NCI-H446 (cell line): ENCODE results near the gene KAZN.
A peak's percentile ranks its signal among the peaks of the same experiment; 100 is the strongest.

ENCODE experiments used
- DNase-seq, 2 experiments: peaks; one replicate each; lab custom pipeline; 2025; lab: John Stamatoyannopoulos, UW

KAZN gene

DNA sequence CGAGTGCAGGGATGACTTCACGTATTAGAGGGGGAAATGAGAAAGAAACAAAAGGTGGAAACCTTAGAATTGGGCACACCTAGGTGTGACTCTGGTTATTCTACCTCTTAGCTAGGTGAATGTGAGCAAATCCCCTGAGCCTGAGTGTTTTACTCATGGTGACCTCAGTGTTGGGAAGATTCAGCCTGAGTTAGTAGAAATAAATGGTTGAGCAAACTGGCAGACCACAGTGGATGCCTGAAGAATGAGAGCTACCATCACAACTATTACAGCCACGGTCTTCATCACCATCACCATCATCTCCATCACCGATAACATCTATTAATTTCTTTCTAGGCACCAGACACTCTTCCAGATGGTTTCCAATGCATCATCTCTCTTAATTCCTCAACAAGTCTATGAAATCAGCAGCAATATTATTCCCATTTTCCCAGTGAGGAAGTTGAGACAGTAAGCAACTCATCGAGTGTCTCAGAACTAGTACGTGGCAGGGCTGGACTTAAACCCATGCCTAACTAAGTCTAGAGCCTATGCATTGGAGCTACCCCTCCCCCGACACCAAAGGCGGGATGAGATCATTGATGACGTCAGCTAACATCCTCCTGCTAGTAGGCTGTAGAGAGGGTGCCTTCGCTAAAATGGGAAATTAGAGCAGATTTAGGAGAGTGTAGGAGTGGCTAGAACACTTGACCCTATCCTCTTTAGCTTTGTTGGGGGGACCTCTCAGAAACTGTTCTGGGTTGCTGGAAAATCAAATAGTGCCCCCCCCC lies 7.9 kb upstream of the KAZN start:
- DNase-seq, result no peak

DNA sequence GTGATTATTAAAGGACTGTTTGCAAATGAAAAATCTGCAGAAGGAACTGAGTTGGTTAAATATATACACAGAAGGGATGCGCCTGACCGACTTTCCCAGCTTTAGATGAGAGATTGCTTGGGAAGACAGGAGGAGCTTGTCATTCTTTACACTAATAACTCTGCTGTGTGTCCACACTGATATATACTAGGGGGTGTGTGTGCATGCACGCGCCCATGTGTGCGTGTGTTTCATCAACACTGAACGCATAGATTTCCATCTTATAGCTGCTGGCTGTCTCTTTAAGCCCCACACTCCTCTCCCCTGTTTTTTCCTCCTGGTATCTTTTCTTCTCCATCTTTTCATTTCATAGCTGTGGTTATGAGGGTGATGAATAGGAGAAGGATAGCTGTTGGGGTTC lies 6.9 kb upstream of the KAZN start:
- no peak for DNase-seq

DNA sequence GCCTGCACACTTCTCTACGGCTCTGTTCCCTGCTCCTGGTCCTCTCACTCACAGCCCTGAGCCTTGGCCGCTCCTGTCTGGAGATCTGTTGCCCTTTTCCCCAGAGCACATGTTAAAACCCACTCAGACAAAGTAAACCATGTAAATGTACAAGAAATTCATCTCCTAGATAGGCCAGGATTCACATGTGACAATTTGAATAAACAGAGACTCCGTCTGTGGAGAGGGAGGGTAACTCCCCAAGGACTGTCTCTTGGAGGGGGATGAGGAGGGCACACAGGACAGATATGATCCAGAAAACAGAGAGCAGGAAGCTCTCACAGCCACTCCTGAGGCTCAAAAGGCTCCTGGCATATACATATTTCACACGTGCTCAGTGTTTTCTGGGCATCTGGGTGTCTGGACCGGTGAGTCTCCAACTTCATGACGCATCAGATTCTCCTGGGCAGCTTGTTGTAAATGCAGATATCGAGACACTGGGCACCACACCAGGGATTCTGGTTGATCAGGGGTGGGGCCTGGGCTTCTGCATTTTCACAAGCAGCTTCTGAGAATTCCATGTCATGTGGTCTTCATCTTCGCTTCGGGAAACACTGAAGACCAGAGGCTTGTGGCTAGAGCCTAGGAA lies 6.4 kb upstream of the KAZN start:
- DNase-seq, result no peak

DNA sequence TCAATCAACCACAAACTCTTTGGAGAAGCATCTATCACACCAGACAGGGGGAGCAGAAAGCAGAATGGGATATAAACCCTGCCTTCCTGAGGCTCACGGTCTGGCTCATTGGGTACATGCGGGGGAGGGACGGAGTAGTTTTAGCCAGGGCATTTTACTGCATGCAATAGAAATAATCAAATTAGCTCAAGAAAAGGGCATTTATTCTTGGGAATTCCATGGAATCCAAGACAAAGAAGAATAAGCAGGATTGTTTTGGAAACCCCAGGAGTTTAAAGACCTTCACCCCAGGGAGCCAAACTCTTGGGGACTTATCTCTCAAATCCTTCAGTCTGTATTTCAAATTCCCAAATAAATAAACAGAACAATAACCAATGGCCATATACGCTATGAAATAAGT lies 5.2 kb upstream of the KAZN start:
- DNase-seq, result no peak

DNA sequence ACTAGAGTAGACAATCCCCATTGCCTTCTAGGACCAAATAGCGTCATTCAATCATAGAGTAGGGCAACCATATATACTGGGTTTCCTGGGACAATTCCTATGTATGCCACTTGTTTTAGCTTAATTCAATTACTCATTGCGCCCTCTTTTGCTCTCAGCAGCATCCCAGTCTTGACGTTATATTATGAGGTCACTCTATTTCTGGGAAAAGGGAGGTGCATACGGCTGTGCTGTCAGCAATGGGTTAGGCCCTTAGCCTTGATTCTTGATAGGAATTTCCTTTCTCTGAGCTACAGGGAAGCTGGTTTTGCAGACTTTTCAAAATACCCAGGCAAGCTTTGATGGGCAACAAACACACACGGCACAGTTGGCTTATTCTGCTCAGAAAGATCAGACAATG lies 4.4 kb upstream of the KAZN start:
- DNase-seq, result no peak

DNA sequence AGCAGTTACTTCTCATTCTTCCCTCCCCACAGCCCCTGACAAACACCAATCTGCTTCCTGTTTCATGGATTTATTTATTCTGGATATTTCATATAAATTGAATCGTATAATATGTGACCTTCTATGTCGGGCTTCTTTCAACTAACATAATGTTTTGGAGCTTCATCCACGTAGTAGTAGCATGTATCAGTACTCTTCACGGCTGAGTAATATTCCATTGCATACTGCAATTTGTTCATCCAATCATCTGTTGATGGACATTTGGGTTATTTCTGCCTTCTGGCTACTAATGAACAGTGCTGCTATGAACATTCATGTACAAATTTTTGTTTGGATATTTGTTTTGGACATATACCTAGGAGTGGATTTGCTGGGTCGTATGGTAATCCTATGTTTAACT lies 1.9 kb upstream of the KAZN start:
- no peak for DNase-seq

DNA sequence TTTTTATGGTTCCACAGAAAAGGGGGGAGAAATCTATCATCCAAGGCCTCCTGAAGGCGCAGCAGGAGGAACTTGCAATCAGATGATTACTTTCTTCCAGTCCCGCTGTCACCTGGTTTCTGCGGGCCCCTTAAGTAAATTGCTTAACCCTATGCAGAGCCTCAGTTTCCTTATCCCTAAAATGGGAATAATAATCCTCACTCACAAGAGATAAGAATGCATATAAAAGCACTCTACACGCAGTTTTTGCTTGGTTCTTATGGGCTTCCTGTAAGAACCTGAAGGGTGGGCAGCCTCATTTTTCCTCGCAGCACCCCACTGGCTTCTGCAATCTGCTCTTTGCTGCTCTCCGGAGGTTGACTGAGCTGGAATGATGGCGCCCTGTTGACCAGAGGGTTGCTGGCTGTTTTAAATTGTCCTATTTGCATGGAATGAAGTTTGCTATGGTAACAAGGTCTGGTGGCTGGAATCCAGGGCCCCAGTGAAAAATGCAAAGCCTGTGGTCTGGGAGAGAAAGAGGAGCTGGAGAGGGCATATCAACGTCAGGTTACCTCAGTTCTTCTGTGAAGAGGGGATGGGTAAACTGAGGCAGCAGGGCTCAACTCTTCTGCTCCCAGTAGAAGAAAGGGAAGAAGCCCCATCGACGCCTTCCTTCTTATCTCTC lies 1.0 kb upstream of the KAZN start:
- no peak for DNase-seq

DNA sequence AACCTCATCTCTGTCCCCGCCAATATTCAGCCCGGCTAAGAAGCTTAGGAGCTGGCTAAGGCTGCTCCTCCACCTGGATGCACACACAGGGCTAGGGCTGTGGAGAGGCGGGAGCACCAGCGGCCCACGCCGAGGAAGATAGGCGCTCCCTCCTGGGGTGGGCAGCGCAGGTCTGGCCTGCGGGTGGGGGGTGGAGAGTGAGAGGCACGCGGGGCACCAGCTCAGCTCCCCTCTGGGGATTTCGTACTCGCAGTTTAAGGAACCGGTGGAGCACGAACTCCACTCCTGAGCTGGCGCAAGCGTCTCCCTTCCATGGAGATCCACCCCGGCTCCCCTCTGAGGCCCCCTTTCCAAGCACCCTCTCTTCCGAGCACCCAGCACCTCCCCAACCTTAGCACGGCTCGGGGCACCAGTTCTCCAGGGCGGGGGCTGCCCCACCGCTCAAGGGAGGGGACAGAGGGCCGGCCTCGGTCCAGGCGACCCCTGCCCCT lies 433 bp upstream of the KAZN start:
- no peak for DNase-seq

DNA sequence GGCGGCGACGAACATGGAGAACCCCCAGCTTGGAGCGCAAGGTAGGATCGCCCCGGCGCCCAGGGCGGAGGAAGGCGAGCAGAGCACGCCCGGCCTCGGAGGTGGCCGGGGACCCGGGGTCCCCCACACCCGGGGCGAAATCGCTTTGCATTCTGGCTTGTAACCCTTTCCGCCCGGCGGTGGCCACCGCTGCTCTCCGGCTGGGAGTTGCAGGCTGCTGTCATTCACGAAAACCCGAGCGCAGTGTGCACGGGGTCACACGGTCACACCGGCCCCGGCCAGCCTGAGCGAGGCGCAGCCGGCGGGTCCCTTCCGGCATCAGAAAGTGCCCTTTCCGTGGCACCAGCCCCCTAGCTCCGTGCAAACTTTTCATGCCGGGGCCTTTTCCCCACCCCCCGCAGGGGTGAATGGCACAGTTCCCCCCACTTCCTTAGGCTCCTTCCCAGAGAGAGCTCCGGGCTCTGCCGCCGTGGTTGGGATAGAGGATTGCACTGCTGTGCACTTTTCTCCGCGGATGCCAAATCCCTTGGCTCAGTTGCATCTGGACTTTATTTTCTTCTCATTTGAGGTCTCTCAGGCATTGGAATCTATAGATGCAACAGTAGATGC lies 802 bp downstream of the KAZN start:
- DNase-seq, result no peak

DNA sequence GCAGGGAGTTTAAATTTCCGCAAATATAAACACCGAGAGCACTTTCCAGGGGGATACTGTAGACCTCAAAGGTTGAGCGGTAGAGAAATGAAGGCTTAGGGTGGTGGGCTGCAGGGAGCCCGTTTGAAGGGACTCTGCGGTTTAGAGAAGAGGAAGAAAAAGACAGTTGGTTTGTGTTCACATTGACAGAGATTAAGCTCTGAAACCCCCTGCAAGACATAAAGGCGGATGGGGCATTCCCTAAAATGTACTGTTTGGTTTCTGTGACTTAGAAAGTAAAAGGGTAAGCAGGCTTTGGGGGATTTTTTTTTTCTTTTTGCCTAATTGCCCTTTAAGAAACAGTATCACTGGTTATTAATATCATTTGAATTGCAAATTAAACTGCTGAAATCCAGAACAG lies 1.3 kb downstream of the KAZN start:
- DNase-seq, result no peak

DNA sequence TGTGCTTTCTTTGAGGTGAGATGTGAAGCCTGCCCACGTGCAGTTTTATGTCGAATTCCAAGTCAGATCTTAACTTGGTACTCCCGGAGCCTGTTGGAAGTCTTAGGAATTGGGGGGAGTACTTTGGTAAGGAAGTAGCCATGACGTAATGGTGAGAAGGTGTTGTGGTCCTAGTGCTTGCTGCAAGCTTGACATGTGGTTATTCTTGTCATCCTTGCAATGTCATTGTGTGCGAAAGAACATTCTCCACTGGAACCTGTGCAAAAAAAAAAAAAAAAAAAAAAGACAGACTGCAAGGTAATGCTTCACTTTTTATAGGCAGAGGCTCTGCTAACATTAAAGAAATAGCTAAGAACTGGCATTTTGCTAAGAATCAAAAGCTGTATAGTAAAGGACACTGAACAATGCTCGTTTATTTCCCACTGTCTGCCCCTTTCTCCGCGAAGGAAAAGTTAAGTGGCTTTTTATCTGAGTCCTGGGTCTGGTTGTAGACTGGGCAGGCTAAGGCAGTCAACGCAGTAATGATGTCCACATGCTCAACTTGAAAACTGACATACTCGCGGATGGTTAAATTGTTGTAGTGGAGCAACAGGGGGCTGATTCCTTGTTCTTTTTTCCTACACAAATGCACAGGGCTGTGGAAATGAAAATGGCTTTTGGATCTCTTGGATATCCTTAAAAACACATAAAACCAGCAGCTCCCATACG lies 2.1 kb downstream of the KAZN start:
- no peak for DNase-seq

DNA sequence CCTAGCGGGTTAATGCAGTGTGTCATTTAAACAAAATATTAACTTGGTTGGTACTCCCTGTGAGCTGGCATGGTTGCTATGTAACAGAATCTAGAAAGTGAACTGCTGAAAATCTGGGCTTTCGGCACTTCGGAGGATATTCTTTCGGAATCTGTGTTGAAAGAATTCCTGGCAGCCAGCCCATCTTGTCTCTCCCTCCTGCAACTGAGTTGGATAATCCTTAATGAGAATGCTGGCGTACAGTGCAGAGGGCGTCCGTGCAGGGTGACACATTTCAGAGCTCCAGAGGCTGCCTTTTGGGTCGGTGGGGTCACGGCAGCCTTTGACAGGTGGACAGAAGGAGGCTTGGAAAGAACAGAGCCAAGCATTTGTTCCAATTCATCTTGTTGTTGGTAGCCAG lies 3.7 kb downstream of the KAZN start:
- peak in 1 of 2 experiments; percentile 24 for DNase-seq

DNA sequence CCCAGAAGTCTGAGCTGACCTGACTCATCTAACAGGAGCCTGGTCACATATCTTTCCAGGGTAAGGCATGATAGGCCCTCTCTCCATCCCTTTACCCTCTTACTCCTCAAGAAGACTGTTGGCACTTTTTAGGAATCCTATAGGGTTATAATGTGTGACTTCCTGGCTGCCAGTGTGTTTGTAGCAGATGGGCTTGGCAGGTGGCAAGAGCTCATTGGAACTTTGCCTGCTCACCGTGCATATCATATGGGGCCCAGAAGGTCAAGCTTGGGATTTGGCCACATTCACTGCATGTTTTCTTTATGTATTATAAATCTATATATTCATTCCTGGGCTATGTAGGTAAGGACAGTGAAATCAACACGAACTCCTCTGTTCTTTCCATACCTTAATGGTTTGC lies 5.2 kb downstream of the KAZN start:
- DNase-seq, result peak in 1 of 2 experiments; percentile 32

DNA sequence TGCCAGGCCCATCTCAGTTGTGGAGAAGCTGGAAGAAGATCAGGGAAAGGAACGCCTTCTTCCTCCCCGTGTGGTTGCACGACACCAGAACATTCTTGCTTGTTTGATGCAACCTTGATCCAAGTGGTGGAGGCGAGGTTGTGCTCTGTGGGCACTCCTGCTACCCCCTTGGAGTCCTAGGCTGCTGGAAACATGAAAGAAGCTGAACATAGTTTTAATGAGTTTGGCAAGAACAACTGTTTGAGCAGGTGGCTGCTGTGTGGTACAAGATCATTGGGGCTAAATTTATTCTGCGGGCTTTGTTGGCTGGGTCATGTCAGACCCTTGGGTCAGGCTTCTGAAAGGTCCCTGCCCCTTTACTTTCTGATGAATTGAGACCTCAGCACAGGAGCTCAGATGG lies 5.9 kb downstream of the KAZN start:
- no peak for DNase-seq

DNA sequence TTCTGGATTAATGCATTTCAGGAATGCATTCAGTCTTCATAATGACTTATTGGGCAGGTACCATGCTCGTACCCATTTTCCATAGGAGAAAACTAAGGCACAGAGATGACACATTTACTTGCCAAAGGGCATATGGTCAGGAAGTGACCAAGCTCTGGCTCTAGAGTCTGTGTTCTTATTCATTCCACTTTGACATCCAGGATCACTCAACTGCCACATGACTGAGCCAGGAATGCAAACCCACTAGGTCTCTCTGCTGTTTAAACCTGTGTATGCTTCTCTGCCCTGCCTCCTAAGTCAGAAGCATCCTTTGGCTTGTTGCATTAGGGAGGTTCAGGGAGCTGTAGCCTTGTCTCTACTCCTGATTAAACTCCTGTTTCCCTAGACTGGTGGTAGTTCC lies 7.5 kb downstream of the KAZN start:
- no peak for DNase-seq

DNA sequence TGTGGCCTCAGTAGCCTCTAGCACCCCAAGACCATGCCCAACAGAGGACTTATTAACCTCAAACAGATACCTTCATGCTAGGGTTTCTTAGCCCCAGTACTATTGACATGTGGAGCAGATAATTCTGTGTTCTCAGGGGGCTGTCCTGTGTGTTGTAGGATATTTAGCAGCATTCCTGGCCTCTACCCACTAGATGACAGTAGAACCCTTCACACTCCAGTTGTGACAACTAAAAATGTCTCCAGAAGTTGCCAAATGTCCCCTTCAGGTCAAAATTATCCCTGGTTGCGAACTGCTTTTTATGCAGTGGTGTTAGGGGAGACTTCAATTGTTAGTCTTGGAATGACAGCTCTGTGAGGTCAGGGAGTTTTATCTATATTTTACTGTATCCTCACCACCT lies 8.1 kb downstream of the KAZN start:
- DNase-seq, result no peak

DNA sequence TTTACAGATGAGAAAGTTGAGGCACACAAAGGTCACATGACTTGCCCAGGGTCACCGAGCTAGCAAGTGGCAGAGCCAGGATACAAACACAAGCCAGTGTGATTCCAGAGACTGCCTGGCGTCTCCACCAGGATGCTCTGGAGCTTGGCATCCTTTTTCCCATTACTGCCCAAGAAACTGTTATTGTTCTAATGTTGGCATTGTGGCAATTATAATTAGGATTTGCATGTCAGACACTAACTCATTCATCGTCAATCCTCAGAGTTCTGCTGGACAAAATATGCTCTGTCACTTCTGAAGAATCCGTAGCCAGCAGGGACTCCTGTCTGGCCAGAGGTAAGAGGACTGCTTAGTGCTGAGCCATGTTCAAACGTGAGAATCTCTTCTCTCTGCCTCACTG lies 8.8 kb downstream of the KAZN start:
- no peak for DNase-seq

DNA sequence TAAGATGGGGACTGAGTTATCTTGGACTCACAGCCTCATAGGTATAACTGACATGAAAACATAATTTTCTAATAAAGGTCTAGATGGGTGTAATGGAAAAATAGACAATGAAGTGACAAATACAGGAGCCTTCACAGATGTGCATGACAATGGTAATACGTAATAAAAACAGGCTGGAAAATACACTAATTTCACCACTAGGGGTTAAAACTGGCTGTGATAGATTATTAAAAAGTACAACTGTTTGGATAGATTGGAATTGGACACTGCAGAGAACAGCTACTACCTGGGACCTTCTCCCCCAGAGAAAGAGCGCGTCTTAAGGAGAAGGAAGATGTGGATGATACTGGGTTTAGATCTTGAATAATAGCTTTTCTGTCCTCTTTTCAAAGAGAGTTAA lies 9.8 kb downstream of the KAZN start:
- no peak for DNase-seq

DNA sequence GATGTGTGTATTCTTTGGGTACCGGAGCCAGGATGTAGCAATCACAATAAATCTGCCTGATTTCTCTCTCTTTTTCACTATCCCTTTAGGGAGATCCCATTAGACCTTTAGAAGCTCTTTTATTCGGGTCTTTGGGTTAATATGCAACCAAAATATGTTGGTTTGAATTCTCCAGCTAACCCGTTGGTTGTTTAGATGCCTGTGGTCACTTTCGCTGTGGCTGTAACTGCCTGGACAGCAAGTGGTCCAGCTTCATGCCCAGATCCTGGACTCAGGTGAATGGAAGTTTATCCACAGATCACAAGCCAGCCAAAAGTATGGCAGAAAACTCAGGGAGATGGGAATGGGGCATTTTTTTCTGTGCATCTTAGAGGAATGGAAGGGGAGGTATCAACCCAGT lies 12.3 kb downstream of the KAZN start:
- DNase-seq, result no peak

DNA sequence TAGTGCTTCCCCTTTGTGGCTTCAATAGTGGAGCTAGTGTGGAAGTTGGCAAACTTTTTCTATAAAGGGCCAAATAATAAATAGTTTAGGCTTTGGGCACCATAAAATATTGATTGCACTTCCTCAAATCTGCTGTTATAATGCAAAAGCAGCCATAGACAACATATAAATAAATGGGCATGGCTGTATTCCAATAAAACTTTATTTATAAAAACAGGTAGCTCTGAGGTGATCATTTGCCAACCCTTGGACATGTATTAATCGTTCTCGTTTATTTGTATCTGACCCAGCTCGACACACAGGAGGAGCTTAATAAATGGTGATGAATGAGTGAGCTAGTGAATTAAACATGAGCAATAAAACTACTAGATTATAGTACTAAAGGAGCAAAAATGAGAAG lies 13.3 kb downstream of the KAZN start:
- DNase-seq, result no peak

DNA sequence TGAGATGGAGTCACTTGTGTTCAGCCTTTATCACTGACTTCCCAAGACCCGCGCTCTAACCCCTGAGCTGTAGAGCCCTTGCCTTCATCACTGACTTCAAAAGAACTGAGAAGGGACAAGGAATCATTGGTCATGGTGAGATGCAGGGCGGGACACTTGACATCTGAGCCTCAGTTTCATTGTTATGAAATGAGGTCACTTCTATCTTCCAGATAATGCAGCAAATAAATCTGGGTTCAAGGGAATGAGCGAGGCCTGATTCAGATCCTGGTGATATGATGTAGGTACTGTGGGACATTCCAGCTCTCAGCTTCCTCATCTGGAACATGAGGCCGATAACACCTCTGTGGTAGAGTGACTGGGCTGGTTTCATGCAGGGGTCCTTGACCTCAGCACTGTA lies 13.8 kb downstream of the KAZN start:
- DNase-seq, result no peak

DNA sequence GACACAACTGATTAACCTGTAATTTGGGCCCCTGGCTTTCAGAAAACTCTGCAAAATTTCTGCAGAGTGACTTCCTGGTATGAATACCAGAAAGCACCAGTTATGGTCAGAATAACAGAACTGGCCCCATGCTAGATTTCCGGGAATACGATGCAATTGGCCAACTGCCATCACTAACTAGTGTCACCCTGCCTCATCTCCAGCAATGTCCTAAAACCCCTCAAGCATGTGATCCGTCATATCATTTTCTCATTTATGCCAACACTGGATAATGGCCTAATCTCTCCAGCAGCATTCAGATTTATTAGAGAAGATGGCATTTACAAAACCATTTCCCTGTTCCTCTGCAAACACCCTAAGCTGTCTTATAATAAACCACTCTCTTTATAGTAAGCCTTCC lies 15.4 kb downstream of the KAZN start:
- DNase-seq, result no peak
